ENCODE measurements around the gene KCNN3.

Gene KCNN3

DNA sequence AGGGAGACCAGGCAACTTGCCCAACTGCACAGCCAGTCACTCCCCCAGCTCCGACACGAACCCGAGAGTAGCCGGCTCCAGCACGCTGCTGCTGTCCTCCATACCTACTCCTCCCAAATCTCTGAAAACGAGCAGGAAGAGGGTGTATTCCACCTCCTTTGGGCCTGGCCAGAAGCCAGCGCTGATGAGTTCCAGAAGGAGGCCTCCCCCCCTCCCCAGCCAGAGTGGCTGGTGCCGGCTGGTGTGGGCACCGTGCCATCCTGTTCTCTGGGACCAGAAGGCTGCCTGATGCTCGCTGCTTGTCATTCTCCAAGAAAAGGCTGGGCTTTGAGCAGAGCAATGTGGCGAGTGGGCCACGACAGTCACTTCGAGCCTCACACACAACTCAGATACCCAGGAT, 22.2 kb downstream of the KCNN3 start:
- peak; percentile 74 for ATAC-seq
- TF ChIP-seq TCF4 (CRISPR knock-in tag; IDR thresholded peaks at IDR 0.05; ENCODE audit: borderline replicate concordance) = peak; percentile 68; the same call in 1 of the 2 replicates
- no peak for TF ChIP-seq ARNTL (CRISPR knock-in tag; IDR thresholded peaks at IDR 0.05; ENCODE audit: borderline replicate concordance, low read depth)

DNA sequence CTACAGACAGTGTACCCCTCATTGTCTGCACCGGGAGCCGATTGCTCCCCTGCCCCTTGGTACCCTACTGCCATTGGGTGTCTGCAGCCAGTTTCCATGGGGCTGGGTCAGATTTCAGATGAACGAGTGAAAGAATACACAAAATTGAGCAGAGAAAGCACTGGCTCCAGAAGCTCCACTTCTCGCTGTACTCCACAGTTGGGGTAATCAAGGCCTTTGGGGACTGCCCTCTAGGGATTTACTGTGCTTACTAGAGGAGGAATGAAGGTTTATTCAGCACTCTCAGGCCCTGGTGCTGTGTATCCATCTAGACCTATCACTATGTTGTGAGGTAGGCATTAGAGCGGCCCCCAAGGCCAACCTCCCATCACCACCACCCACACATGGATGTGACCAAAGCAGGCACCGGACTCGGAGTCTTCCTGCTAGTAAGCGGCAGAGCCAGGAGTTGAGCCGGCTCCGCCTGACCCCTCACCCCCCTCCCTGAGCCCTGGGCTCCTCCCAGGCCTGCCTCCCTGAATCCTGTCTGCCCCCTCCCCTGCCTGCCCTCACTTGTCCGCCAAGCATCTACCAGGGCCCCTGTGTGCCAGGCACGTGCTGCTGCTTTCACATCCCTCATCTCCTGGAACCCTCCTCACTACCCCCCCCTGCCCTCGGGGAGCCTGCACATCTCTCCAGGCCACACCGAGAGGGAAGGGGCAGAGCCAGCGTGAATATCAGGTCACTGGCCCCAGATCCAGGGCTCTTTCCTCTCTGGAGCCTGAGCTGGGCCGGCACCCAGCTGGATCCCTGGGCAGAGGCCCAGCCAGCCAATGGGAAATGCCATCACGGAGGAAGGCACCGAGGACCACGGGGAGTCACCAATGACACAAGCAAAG, 23.3 kb downstream of the KCNN3 start:
- ATAC-seq = no peak
- TF ChIP-seq ZC3H10 (CRISPR knock-in tag; IDR thresholded peaks at IDR 0.05) (no peak), OSR1 (CRISPR knock-in tag; IDR thresholded peaks at IDR 0.05) (no peak), ZFP3 (CRISPR knock-in tag; IDR thresholded peaks at IDR 0.05) (no peak)

- TF ChIP-seq TOX (CRISPR knock-in tag; IDR thresholded peaks at IDR 0.05; ENCODE audit: borderline replicate concordance) (no peak), ZNF8 (CRISPR knock-in tag; IDR thresholded peaks at IDR 0.05) (no peak), TCF4 (CRISPR knock-in tag; IDR thresholded peaks at IDR 0.05; ENCODE audit: borderline replicate concordance) (no peak), TSHZ2 (CRISPR knock-in tag; IDR thresholded peaks at IDR 0.05) (no peak), ZC3H10 (CRISPR knock-in tag; IDR thresholded peaks at IDR 0.05) (no peak), ARNTL (CRISPR knock-in tag; IDR thresholded peaks at IDR 0.05; ENCODE audit: borderline replicate concordance, low read depth) (no peak), ISL1 (CRISPR knock-in tag; IDR thresholded peaks at IDR 0.05) (no peak), ZFP3 (CRISPR knock-in tag; IDR thresholded peaks at IDR 0.05) (no peak), RARB (CRISPR knock-in tag; IDR thresholded peaks at IDR 0.05) (no peak), ESRRG (CRISPR knock-in tag; IDR thresholded peaks at IDR 0.05) (no peak), OSR1 (CRISPR knock-in tag; IDR thresholded peaks at IDR 0.05) (no peak), ZNF565 (CRISPR knock-in tag; conservative IDR thresholded peaks at IDR 0.05; ENCODE audit: low read depth) (no peak), ZFP30 (CRISPR knock-in tag; IDR thresholded peaks at IDR 0.05) (no peak), CSDC2 (CRISPR knock-in tag; IDR thresholded peaks at IDR 0.05) (no peak), PATZ1 (CRISPR knock-in tag; IDR thresholded peaks at IDR 0.05; ENCODE audit: borderline replicate concordance) (no peak), BACH2 (CRISPR knock-in tag; IDR thresholded peaks at IDR 0.05; ENCODE audit: borderline replicate concordance) (no peak), GLIS3 (CRISPR knock-in tag; IDR thresholded peaks at IDR 0.05) (no peak), PPARA (CRISPR knock-in tag; IDR thresholded peaks at IDR 0.05; ENCODE audit: borderline replicate concordance) (no peak)
- TF ChIP-seq, protein P1, sequence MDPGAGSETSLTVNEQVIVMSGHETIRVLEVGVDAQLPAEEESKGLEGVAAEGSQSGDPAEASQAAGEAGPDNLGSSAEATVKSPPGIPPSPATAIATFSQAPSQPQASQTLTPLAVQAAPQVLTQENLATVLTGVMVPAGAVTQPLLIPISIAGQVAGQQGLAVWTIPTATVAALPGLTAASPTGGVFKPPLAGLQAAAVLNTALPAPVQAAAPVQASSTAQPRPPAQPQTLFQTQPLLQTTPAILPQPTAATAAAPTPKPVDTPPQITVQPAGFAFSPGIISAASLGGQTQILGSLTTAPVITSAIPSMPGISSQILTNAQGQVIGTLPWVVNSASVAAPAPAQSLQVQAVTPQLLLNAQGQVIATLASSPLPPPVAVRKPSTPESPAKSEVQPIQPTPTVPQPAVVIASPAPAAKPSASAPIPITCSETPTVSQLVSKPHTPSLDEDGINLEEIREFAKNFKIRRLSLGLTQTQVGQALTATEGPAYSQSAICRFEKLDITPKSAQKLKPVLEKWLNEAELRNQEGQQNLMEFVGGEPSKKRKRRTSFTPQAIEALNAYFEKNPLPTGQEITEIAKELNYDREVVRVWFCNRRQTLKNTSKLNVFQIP (CRISPR knock-in tag; IDR thresholded peaks at IDR 0.05; ENCODE audit: borderline replicate concordance, low read depth) = no peak
- TF ChIP-seq, protein P2, sequence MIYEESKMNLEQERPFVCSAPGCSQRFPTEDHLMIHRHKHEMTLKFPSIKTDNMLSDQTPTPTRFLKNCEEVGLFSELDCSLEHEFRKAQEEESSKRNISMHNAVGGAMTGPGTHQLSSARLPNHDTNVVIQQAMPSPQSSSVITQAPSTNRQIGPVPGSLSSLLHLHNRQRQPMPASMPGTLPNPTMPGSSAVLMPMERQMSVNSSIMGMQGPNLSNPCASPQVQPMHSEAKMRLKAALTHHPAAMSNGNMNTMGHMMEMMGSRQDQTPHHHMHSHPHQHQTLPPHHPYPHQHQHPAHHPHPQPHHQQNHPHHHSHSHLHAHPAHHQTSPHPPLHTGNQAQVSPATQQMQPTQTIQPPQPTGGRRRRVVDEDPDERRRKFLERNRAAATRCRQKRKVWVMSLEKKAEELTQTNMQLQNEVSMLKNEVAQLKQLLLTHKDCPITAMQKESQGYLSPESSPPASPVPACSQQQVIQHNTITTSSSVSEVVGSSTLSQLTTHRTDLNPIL (CRISPR knock-in tag; IDR thresholded peaks at IDR 0.05; ENCODE audit: low read depth) = no peak
Observed at GRCh38 chr1:154845879-154846278, 24.2 kb downstream of the KCNN3 start.

DNA sequence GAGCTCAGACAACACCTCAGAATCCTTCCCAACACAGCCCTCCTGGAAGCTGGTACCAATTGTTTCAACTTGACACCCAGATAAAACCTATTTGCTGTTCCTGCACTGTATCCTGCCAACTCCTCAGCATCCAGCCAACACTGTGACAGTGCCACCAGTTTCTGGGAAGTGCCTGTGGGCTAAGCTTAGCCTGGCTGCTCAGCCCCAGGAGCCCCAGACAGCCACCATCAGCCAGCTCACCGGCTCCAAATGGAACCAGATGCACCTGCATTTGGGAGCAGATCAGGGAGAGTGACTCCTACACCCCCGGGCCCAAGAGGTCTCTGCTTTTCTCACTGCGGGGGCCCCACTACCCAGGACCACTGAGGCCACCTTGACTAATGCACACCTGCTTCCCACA, 24.9 kb downstream of the KCNN3 start:
- no peak for ATAC-seq
- TF ChIP-seq, protein P1 (CRISPR knock-in tag; IDR thresholded peaks at IDR 0.05; ENCODE audit: borderline replicate concordance, low read depth) = no peak
- TF ChIP-seq ARNTL (CRISPR knock-in tag; IDR thresholded peaks at IDR 0.05; ENCODE audit: borderline replicate concordance, low read depth) = no peak
- TF ChIP-seq ESRRG (CRISPR knock-in tag; IDR thresholded peaks at IDR 0.05) = no peak
- no peak for TF ChIP-seq ZNF70 (CRISPR knock-in tag; IDR thresholded peaks at IDR 0.05)
- TF ChIP-seq, protein P2 (CRISPR knock-in tag; IDR thresholded peaks at IDR 0.05; ENCODE audit: low read depth) = no peak
- TF ChIP-seq SNAI2 (CRISPR knock-in tag; IDR thresholded peaks at IDR 0.05) = no peak
- TF ChIP-seq TOX (CRISPR knock-in tag; IDR thresholded peaks at IDR 0.05; ENCODE audit: borderline replicate concordance) = no peak
- TF ChIP-seq ISL1 (CRISPR knock-in tag; IDR thresholded peaks at IDR 0.05) = no peak
- TF ChIP-seq PATZ1 (CRISPR knock-in tag; IDR thresholded peaks at IDR 0.05; ENCODE audit: borderline replicate concordance) = no peak
- TF ChIP-seq OSR1 (CRISPR knock-in tag; IDR thresholded peaks at IDR 0.05) = no peak
- no peak for TF ChIP-seq GLIS3 (CRISPR knock-in tag; IDR thresholded peaks at IDR 0.05)

More at GRCh38 chr1:154845879-154846278, 24.2 kb downstream of the KCNN3 start:
- ATAC-seq = no peak

All from SK-N-SH treated with all-trans-retinoic acid at 6 μM for 48 hours (cell line).